H9 (cell line): ENCODE data around the gene NRDE2. TPM values are rescaled to one million over a fixed set of nuclear protein-coding genes. Genes with fewer than 3 reads are reported as not detected.

ENCODE experiments used
- DNase-seq: peaks from one replicate; pipeline ENCODE4 v3.0.0-alpha.2; 2017
- H2AFZ ChIP-seq: one replicate; pipeline ENCODE4 v1.6.1; 2013; ENCODE audit warnings: mild to moderate bottlenecking, low read length, control low read depth, moderate library complexity
- H2AK5ac ChIP-seq: 2 replicates; pipeline ENCODE4 v1.6.1; 2013; ENCODE audit warnings: low read length, control low read depth, mixed read lengths; ENCODE audit not compliant: insufficient read length
- H2BK120ac ChIP-seq: one replicate; pipeline ENCODE4 v1.6.1; 2013; ENCODE audit warnings: low read depth, mild to moderate bottlenecking, low read length, control low read depth, inconsistent platforms; ENCODE audit not compliant: poor library complexity, severe bottlenecking
- H2BK12ac ChIP-seq: 2 replicates; pipeline ENCODE4 v1.6.1; 2013; ENCODE audit warnings: low read length, control low read depth, mixed read lengths, low read depth; ENCODE audit not compliant: insufficient read length
- H2BK15ac ChIP-seq: 2 replicates; pipeline ENCODE4 v1.6.1; 2013; ENCODE audit warnings: low read depth, low read length, control low read depth
- H2BK20ac ChIP-seq: one replicate; pipeline ENCODE4 v1.6.1; 2013; ENCODE audit warnings: low read depth, mild to moderate bottlenecking, low read length, control low read depth, inconsistent platforms; ENCODE audit not compliant: poor library complexity, severe bottlenecking
- H2BK5ac ChIP-seq: 2 replicates; pipeline ENCODE4 v1.6.1; 2013; ENCODE audit warnings: low read length, control low read depth, mixed read lengths; ENCODE audit not compliant: insufficient read length
- H3K14ac ChIP-seq: 2 replicates; pipeline ENCODE4 v1.6.1; 2013; ENCODE audit warnings: low read length, control low read depth; ENCODE audit not compliant: insufficient read depth
- H3K18ac ChIP-seq: 2 replicates; pipeline ENCODE4 v1.6.1; 2013; ENCODE audit warnings: low read depth, mild to moderate bottlenecking, mixed read lengths, low read length, control low read depth; ENCODE audit not compliant: insufficient read length
- H3K23ac ChIP-seq: 2 replicates; pipeline ENCODE4 v1.6.1; 2013; ENCODE audit warnings: low read length, control low read depth, mixed read lengths, low read depth; ENCODE audit not compliant: insufficient read length
- H3K23me2 ChIP-seq: 2 replicates; pipeline ENCODE4 v1.6.1; 2013; ENCODE audit warnings: low read depth, mild to moderate bottlenecking, mixed read lengths, low read length, control low read depth; ENCODE audit not compliant: insufficient read length, poor library complexity, severe bottlenecking
- H3K27ac ChIP-seq: 2 replicates; pipeline ENCODE4 v1.5.1; 2013; ENCODE audit warnings: low read length, control low read depth, mixed read lengths, low read depth; ENCODE audit not compliant: insufficient read length
- H3K27me3 ChIP-seq: 2 replicates; pipeline ENCODE4 v1.6.1; 2013; ENCODE audit warnings: low read length, control low read depth, inconsistent platforms; ENCODE audit not compliant: insufficient read depth
- H3K4ac ChIP-seq: 2 replicates; pipeline ENCODE4 v1.6.1; 2013; ENCODE audit warnings: low read depth, mild to moderate bottlenecking, control low read depth, inconsistent platforms, low read length, moderate library complexity
- H3K4me1 ChIP-seq: 2 replicates; pipeline ENCODE4 v1.6.1; 2013; ENCODE audit warnings: low read length, control low read depth, inconsistent platforms; ENCODE audit not compliant: insufficient read depth
- H3K4me2 ChIP-seq: 2 replicates; pipeline ENCODE4 v1.6.1; 2013; ENCODE audit warnings: low read length, control low read depth, mixed read lengths; ENCODE audit not compliant: insufficient read length, insufficient read depth
- H3K56ac ChIP-seq: 2 replicates; pipeline ENCODE4 v1.6.1; 2013; ENCODE audit warnings: low read depth, mild to moderate bottlenecking, mixed read lengths, low read length, control low read depth; ENCODE audit not compliant: insufficient read length
- H3K79me1 ChIP-seq: 2 replicates; pipeline ENCODE4 v1.6.1; 2013; ENCODE audit warnings: low read depth, mild to moderate bottlenecking, moderate library complexity, low read length, control low read depth, inconsistent platforms; ENCODE audit not compliant: insufficient read depth, poor library complexity, severe bottlenecking
- H3K79me2 ChIP-seq: 2 replicates; pipeline ENCODE4 v1.6.1; 2013; ENCODE audit warnings: low read length, control low read depth, inconsistent platforms; ENCODE audit not compliant: insufficient read depth
- H3K9ac ChIP-seq: 2 replicates; pipeline ENCODE4 v1.6.1; 2013; ENCODE audit warnings: low read length, control low read depth, mixed read lengths; ENCODE audit not compliant: insufficient read length; ENCODE audit errors: extremely low read depth
- H3K9me3 ChIP-seq: one replicate; pipeline ENCODE4 v1.6.1; 2013; ENCODE audit warnings: low read depth, low read length, inconsistent platforms; ENCODE audit not compliant: control insufficient read depth
- H3T11ph ChIP-seq: one replicate; pipeline ENCODE4 v1.6.1; 2013; ENCODE audit warnings: mild to moderate bottlenecking, low read length, control low read depth, inconsistent platforms
- H4K20me1 ChIP-seq: one replicate; pipeline ENCODE4 v1.6.1; 2013; ENCODE audit not compliant: control insufficient read depth, insufficient read length, insufficient read depth
- H4K5ac ChIP-seq: 2 replicates; pipeline ENCODE4 v1.6.1; 2013; ENCODE audit warnings: low read depth, mild to moderate bottlenecking, mixed read lengths, low read length, control low read depth; ENCODE audit not compliant: insufficient read length
- H4K8ac ChIP-seq: replicated peaks from 2 replicates; pipeline ENCODE4 v1.6.1; 2013; ENCODE audit warnings: low read length, control low read depth, mixed read lengths, low read depth; ENCODE audit not compliant: insufficient read length
- H4K91ac ChIP-seq: 2 replicates; pipeline ENCODE4 v1.6.1; 2013; ENCODE audit warnings: low read depth, mild to moderate bottlenecking, moderate library complexity, mixed read lengths, low read length, control low read depth; ENCODE audit not compliant: insufficient read length
- H3K27ac Mint-ChIP-seq, 3 experiments: 2 replicates in 2 of 3; 3 replicates in 1 of 3; pipeline ENCODE4 v1.8.0; 2020 to 2021; ENCODE audit warnings: mixed read lengths in 3 of 3, mild to moderate bottlenecking in 1 of 3, moderate library complexity in 1 of 3
- H3K27me3 Mint-ChIP-seq: 2 replicates; pipeline ENCODE4 v1.8.0; 2021; ENCODE audit warnings: low read depth, mild to moderate bottlenecking, moderate library complexity, mixed read lengths
- H3K36me3 Mint-ChIP-seq, 3 experiments: 2 replicates in 2 of 3; 3 replicates in 1 of 3; pipeline ENCODE4 v1.8.0; 2020 to 2021; ENCODE audit warnings: low read depth in 3 of 3, mixed read lengths in 3 of 3; ENCODE audit not compliant: insufficient read depth in 1 of 3
- H3K4me1 Mint-ChIP-seq, 2 experiments: 2 replicates each; pipeline ENCODE4 v1.8.0; 2020; ENCODE audit warnings: mixed read lengths in 2 of 2
- H3K4me3 Mint-ChIP-seq, 2 experiments: 2 replicates in 1 of 2; 3 replicates in 1 of 2; pipeline ENCODE4 v1.8.0; 2020 to 2021; ENCODE audit warnings: mild to moderate bottlenecking in 2 of 2, mixed read lengths in 2 of 2, moderate library complexity in 1 of 2
- H3K9me3 Mint-ChIP-seq, 2 experiments: 2 replicates in 1 of 2; 3 replicates in 1 of 2; pipeline ENCODE4 v1.8.0; 2020; ENCODE audit warnings: mild to moderate bottlenecking in 2 of 2, mixed read lengths in 2 of 2, moderate library complexity in 1 of 2
- WGBS: extraction: QIAGEN DNeasy Blood & Tissue Kit; methylation state at CpG from one replicate; pipeline ENCODE4 v1.1.7; 2013; ENCODE audit warnings: missing lambda C conversion rate, low lambda C conversion rate, mixed read lengths; ENCODE audit not compliant: insufficient read length; ENCODE audit errors: extremely low coverage; 5-methylcytosine and 5-hydroxymethylcytosine counted together
- total RNA-seq: library from RNA; stranded (reverse); gene quantifications from 2 replicates; pipeline ENCODE4 v1.2.1, GENCODE V29; 2021
- TF ChIP-seq, protein P1 (sequence below): fragments of 200-600 bp; sonication (generic); conservative IDR thresholded peaks from 3 replicates; pipeline ENCODE4 v1.8.0; 2021; ENCODE audit warnings: antibody characterized with exemption, mild to moderate bottlenecking

Gene NRDE2
- total RNA-seq, 1 experiment from 2014 or later = 21.2 TPM

- no peaks in the 10 kb centered on the region for H3K4me1 ChIP-seq
- no peak overlapping the region for H3K56ac ChIP-seq
- no peaks in the 10 kb centered on the region for H3K79me1 ChIP-seq
- no CpG with 5 or more reads among the region's 3 CpGs for WGBS
- no peak overlapping the region for H4K8ac ChIP-seq
- no peak overlapping the region for H3K23ac ChIP-seq
- no peak overlapping the region for H3K4ac ChIP-seq
- no peak overlapping the region for H2BK15ac ChIP-seq
- no peak overlapping the region for H3K4me2 ChIP-seq
- H3K36me3 Mint-ChIP-seq = no peaks in the 10 kb centered on the region; a peak in 1 of 7 replicates
- no peak overlapping the region for H4K5ac ChIP-seq
- H2BK20ac ChIP-seq = no peak overlapping the region
- H3T11ph ChIP-seq = no peak overlapping the region
- H3K14ac ChIP-seq = no peak overlapping the region
- H3K27ac ChIP-seq = no peak overlapping the region
- H2BK12ac ChIP-seq = no peak overlapping the region
- H4K20me1 ChIP-seq = no peaks in the 10 kb centered on the region
- no peak for DNase-seq
- no peaks in the 10 kb centered on the region for H3K9me3 Mint-ChIP-seq
- peaks cover 61% of the 10 kb centered on the region for H3K27me3 Mint-ChIP-seq
- TF ChIP-seq, protein P1, sequence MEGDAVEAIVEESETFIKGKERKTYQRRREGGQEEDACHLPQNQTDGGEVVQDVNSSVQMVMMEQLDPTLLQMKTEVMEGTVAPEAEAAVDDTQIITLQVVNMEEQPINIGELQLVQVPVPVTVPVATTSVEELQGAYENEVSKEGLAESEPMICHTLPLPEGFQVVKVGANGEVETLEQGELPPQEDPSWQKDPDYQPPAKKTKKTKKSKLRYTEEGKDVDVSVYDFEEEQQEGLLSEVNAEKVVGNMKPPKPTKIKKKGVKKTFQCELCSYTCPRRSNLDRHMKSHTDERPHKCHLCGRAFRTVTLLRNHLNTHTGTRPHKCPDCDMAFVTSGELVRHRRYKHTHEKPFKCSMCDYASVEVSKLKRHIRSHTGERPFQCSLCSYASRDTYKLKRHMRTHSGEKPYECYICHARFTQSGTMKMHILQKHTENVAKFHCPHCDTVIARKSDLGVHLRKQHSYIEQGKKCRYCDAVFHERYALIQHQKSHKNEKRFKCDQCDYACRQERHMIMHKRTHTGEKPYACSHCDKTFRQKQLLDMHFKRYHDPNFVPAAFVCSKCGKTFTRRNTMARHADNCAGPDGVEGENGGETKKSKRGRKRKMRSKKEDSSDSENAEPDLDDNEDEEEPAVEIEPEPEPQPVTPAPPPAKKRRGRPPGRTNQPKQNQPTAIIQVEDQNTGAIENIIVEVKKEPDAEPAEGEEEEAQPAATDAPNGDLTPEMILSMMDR = no peak
- no peak overlapping the region for H2AFZ ChIP-seq
- no peaks in the 10 kb centered on the region for H3K27me3 ChIP-seq
- no peak overlapping the region for H2BK5ac ChIP-seq
- H4K91ac ChIP-seq = no peak overlapping the region
- H3K4me3 Mint-ChIP-seq = no peak overlapping the region
- H3K4me1 Mint-ChIP-seq = peaks cover under 1 to 1% of the 10 kb centered on the region in 2 experiments; a peak in 2 of 4 replicates
- H3K9ac ChIP-seq = no peak overlapping the region
- no peak overlapping the region for H2BK120ac ChIP-seq
- no peak overlapping the region for H3K18ac ChIP-seq
- no peaks in the 10 kb centered on the region for H3K79me2 ChIP-seq
- H3K9me3 ChIP-seq = no peaks in the 10 kb centered on the region
- H3K27ac Mint-ChIP-seq = no peak overlapping the region
- H3K23me2 ChIP-seq = no peaks in the 10 kb centered on the region
- H2AK5ac ChIP-seq = no peak overlapping the region
Measured at GRCh38 chr14:90336401-90336800, 4.7 kb upstream of the NRDE2 start.
